OCI-LY1 (cell line): Measurements from ENCODE around the gene DCTN3.
A peak's percentile ranks its signal among the peaks of the same experiment; 100 is the strongest.

ENCODE experiments used
- H2AFZ ChIP-seq: fragments of 200-600 bp; sonication (generic), shearing (Covaris generic); 2 replicates; pipeline ENCODE4 v1.6.0; 2014; ENCODE audit warnings: antibody characterized with exemption, mild to moderate bottlenecking, low read length
- H3F3A ChIP-seq: fragments of 200-600 bp; sonication (generic), shearing (Covaris generic); 2 replicates; pipeline ENCODE4 v1.6.0; 2014; ENCODE audit warnings: mild to moderate bottlenecking, antibody characterized with exemption, low read length, moderate library complexity; ENCODE audit not compliant: insufficient read depth
- H3K27ac ChIP-seq: fragments of 200-600 bp; sonication (generic); 2 replicates; pipeline ENCODE4 v1.5.1; 2014; ENCODE audit warnings: low read length, mixed run types, mild to moderate bottlenecking, low read depth; ENCODE audit not compliant: poor library complexity, severe bottlenecking
- H3K27me3 ChIP-seq: fragments of 200-600 bp; sonication (generic); 2 replicates; pipeline ENCODE4 v1.6.0; 2014; ENCODE audit warnings: antibody characterized with exemption, mild to moderate bottlenecking, low read length, moderate library complexity; ENCODE audit not compliant: insufficient read depth
- H3K36me3 ChIP-seq: fragments of 200-600 bp; sonication (generic); 2 replicates; pipeline ENCODE4 v1.6.1; 2014; ENCODE audit warnings: mild to moderate bottlenecking, antibody characterized with exemption, low read length, moderate library complexity, mixed read lengths; ENCODE audit not compliant: insufficient read depth
- H3K4me1 ChIP-seq: fragments of 200-600 bp; sonication (generic); 2 replicates; pipeline ENCODE4 v1.5.1; 2014; ENCODE audit warnings: mild to moderate bottlenecking, low read length, moderate library complexity; ENCODE audit not compliant: insufficient read depth, severe bottlenecking
- H3K4me2 ChIP-seq: fragments of 200-600 bp; sonication (generic), shearing (Covaris generic); 2 replicates; pipeline ENCODE4 v1.6.1; 2014; ENCODE audit warnings: low read length
- H3K4me3 ChIP-seq: fragments of 200-600 bp; sonication (generic); 2 replicates; pipeline ENCODE4 v1.5.1; 2014; ENCODE audit warnings: low read length, low read depth, mild to moderate bottlenecking, mixed read lengths; ENCODE audit not compliant: poor library complexity, severe bottlenecking
- H3K79me2 ChIP-seq: fragments of 200-600 bp; shearing (Covaris generic); 2 replicates; pipeline ENCODE4 v1.6.1; 2016; ENCODE audit warnings: mixed run types, low read length, mixed read lengths; ENCODE audit not compliant: insufficient read depth
- H3K9ac ChIP-seq: fragments of 200-600 bp; sonication (generic), shearing (Covaris generic); 2 replicates; pipeline ENCODE4 v1.6.1; 2014; ENCODE audit warnings: mild to moderate bottlenecking, low read length, mixed read lengths
- H3K9me2 ChIP-seq: fragments of 200-600 bp; sonication (generic), shearing (Covaris generic); 2 replicates; pipeline ENCODE4 v1.6.1; 2014; ENCODE audit warnings: low read depth, mild to moderate bottlenecking, low read length, mixed read lengths
- H3K9me3 ChIP-seq: fragments of 200-600 bp; shearing (Covaris generic); 2 replicates; pipeline ENCODE4 v1.6.1; 2014; ENCODE audit warnings: low read length, mixed read lengths
- H4K20me1 ChIP-seq: fragments of 200-600 bp; sonication (generic), shearing (Covaris generic); 2 replicates; pipeline ENCODE4 v1.6.0; 2016; ENCODE audit warnings: mild to moderate bottlenecking, low read length; ENCODE audit not compliant: insufficient read depth
- EZH2 ChIP-seq: fragments of 200-600 bp; sonication (generic), shearing (Covaris generic); IDR thresholded peaks from 2 replicates; pipeline ENCODE4 v1.8.0; 2017; ENCODE audit warnings: borderline replicate concordance, mixed run types, mild to moderate bottlenecking, antibody characterized with exemption, low read length, moderate library complexity, mixed read lengths
- TF ChIP-seq, protein P1 (sequence below): fragments of 200-600 bp; sonication (generic), shearing (Covaris generic); IDR thresholded peaks from 2 replicates; pipeline ENCODE4 v1.5.1; 2017; ENCODE audit warnings: mild to moderate bottlenecking, antibody characterized with exemption, low read length, moderate library complexity, mixed read lengths

The DCTN3 gene

DNA sequence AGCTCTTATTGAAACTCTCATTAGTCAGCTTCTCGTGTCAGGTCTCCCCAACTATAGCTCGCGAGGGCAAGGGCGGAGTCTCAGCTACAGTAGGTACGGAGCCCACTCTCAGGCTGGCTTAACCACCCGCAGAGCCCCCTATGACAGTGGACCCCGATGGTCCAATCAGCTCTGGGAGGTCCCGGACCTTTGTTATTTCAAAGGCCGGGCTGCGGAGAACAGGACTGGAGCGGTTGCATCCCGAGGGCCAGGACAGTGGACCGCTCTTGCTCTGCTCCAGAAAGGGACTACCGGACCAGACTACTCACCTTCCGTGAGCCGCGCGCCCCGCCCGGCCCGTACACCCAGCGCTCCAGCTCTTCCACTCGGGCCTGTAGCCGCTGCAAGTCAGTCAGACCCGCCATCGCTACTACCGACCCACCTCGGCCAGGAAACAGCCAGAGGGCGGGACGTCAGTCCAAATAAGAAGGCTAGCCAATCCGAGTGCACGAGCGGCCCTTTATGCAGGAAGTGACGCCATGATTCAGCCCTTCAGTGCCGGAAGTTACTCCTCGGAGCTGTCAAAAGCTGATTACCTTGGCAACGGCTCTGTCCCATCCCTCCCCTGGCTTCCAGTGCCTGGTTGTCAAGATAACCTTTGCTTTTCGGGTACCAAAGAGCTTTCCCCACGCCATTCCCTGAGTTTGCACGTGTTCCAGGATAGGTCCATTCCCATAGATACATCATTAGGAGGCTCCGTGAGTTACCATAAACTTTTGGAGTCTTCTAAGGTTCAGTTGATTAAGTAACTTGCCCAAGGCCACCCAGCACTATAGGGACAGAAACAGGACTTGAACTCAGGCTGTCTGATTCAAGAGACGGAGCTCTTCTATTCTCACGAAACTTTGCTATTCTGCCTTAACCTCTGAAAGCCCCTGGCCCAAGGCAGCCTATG lies at the start of gene DCTN3:
TSS of gene DCTN3 (minus strand) at position 435 of the 934 bp plus-strand sequence. CDS start at position 404, 31 bp downstream.
- no peaks in the 10 kb centered on the region for H3K9me2 ChIP-seq
- TF ChIP-seq, protein P1, sequence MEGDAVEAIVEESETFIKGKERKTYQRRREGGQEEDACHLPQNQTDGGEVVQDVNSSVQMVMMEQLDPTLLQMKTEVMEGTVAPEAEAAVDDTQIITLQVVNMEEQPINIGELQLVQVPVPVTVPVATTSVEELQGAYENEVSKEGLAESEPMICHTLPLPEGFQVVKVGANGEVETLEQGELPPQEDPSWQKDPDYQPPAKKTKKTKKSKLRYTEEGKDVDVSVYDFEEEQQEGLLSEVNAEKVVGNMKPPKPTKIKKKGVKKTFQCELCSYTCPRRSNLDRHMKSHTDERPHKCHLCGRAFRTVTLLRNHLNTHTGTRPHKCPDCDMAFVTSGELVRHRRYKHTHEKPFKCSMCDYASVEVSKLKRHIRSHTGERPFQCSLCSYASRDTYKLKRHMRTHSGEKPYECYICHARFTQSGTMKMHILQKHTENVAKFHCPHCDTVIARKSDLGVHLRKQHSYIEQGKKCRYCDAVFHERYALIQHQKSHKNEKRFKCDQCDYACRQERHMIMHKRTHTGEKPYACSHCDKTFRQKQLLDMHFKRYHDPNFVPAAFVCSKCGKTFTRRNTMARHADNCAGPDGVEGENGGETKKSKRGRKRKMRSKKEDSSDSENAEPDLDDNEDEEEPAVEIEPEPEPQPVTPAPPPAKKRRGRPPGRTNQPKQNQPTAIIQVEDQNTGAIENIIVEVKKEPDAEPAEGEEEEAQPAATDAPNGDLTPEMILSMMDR: no peak
- TF ChIP-seq EZH2: no peak
- peak within 1 kb of the TSS; percentile 79 for H3K4me2 ChIP-seq
- H3K27me3 ChIP-seq: no peaks in the 10 kb centered on the region
- no peaks in the 10 kb centered on the region for H4K20me1 ChIP-seq
- H3K27ac ChIP-seq: no peak within 1 kb of the TSS
- peak within 1 kb of the TSS; percentile 29; the same call in 1 of the 2 replicates for H2AFZ ChIP-seq
- peaks cover 25% of the 10 kb centered on the region for H3K4me1 ChIP-seq
- no peaks in the 10 kb centered on the region for H3K9me3 ChIP-seq
- H3K4me3 ChIP-seq: peak within 1 kb of the TSS; percentile 84
- no peaks in the 10 kb centered on the region for H3F3A ChIP-seq
- H3K36me3 ChIP-seq: peaks cover 26% of the 10 kb centered on the region
- H3K79me2 ChIP-seq: no peaks in the 10 kb centered on the region
- peak within 1 kb of the TSS; percentile 82 for H3K9ac ChIP-seq

DNA sequence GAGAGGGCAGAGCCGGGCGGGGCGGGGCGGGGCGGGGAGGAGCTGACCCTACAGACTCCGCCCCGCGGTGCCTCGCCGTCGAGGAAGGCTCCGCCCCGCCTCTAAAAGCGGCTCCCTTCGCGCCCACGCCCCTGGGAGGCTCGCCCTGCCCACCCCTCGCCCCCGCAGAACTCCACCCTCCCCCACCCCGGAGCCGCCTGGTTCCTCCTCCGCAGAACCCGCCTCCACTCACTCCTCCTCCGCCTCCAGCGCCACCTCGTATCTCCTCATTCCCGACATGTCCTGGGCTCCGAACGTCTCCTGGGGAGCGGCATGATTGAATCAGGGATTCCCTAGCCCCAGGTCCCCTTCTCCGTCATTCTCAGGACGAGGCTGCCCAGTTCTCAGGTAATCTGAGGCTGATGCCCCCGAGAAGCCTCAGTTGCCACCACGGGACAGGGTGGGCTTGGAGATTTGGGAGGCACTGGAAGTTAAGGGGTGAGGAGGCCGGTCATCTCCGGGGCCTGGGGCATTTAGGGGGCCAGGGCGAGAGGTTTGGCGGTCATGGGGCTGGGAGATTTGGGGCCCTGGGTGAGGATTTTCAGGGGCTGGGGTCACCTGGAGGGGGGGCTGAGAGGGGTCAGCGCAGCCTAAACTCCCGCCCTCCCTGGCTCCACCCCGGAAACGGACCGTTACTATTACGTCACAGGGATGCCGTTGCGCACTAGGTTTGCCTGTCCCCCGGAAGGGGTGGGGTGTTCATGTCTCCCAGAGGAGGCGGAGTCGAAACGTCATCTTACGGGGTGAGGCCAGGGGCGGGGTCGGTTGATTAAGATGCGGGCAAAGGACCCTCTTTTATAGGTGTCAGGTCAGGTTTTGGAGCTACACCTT lies 45.3 kb upstream of the DCTN3 start:
- Histone ChIP-seq H3K79me2 (no peaks in the 10 kb centered on the region), H2AFZ (0 out of 2 replicates have a peak overlapping the region, but pooled peaks have one; percentile 22), H3K9me2 (no peaks in the 10 kb centered on the region), H3F3A (0 out of 2 replicates have a peak, but pooled peaks cover 3% of the 10 kb centered on the region), H3K27ac (peak overlapping the region; percentile 73), H3K4me1 (peaks cover 10% of the 10 kb centered on the region), H3K4me2 (peak overlapping the region; percentile 92), H3K4me3 (peak overlapping the region; percentile 75), H3K27me3 (no peaks in the 10 kb centered on the region), H3K36me3 (no peaks in the 10 kb centered on the region), H4K20me1 (no peaks in the 10 kb centered on the region), H3K9ac (peak overlapping the region; percentile 81), H3K9me3 (no peaks in the 10 kb centered on the region)
- TF ChIP-seq EZH2: no peak
- TF ChIP-seq, protein P1: no peak

GRCh38 chr9:34665067-34665380 lies 44.7 kb upstream of the DCTN3 start:
- Histone ChIP-seq H3K9ac (peak overlapping the region; percentile 60), H2AFZ (no peak overlapping the region), H3K4me2 (peak overlapping the region; percentile 80), H3F3A (0 out of 2 replicates have a peak, but pooled peaks cover 3% of the 10 kb centered on the region), H3K4me3 (peak overlapping the region; percentile 75), H3K79me2 (no peaks in the 10 kb centered on the region), H3K4me1 (peaks cover 10% of the 10 kb centered on the region), H3K27me3 (no peaks in the 10 kb centered on the region), H4K20me1 (no peaks in the 10 kb centered on the region), H3K27ac (peak overlapping the region; percentile 1), H3K36me3 (no peaks in the 10 kb centered on the region), H3K9me2 (no peaks in the 10 kb centered on the region), H3K9me3 (no peaks in the 10 kb centered on the region)
- TF ChIP-seq, protein P1: no peak
- no peak for TF ChIP-seq EZH2
